ENCODE data around the gene TUBGCP6.
A peak's percentile ranks its signal among the peaks of the same experiment; 100 is the strongest.

Gene TUBGCP6

DNA sequence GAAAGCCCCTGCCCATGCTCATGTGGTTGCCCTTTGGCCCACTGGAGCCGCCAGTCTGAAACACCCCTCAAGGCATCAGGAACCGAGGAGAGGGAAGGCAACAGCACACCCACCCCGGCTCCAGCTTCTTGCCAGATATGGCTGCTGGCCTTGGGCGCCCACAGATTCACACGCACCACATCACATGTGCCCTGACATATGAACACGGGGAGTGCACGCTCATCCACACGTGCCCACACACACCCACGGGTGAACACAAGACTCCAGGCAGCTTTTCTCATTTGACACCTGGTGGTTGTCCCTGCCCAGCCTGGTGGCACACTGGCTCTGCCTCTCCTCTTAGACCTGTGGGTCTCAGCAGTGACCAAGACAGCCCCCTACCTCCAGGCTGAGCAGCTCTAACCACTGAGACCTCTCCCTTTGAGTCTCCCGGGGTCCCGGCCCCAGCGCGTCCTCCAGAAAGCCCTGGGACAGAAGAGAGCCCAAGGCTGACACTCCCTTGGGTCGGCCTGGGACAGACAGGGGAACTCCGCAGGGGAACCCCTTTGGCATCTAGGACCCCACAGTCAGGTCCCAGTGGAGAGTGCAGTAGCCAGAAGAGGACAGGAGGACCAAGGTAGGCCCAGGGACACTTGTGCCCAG, 19.4 kb upstream of the TUBGCP6 start:
- no peak for DNase-seq (ENCODE audit: low read depth in 2 of 2)

DNA sequence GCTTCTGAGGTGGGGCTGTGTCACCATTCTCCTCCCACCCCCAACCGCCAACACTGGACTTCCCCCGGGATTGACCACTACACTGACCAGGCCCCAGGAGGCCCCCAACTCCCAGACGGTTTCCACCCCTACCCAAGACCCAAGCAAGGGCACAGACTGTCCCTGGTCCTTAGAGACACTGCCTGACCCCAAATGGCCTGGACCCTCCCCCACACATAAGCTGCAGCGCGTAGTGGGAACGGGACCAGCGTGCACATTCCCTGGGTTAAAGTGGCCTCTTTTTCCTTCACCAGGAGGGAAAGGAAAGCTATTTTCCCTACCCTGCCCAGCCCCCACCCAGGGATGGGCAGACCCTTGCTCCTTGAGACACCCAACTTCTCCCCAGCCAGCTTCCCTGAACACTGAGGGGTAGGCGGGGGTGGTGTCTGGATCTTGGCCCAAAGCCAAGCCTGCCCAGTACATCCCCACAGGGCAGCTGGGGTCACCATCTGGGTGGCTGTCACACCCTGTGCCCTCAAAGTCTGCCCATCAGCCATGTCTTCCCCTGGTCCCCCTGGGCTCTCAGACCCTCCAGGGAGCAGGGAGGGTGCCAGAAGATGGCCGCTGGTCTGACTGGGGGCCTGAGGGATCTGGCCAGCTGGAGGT, 18.3 kb upstream of the TUBGCP6 start:
- no peak for DNase-seq (ENCODE audit: low read depth in 2 of 2)

GRCh38 chr22:50262460-50262911, 17.7 kb upstream of the TUBGCP6 start:
- no peak for DNase-seq (ENCODE audit: low read depth in 2 of 2)

GRCh38 chr22:50261615-50262459, 17.0 kb upstream of the TUBGCP6 start, which contains the start of gene MAPK12:
Gene MAPK12 (minus strand): TSS chr22:50261683. CDS start chr22:50261509, 174 bp downstream.
- no peak for DNase-seq (ENCODE audit: low read depth in 2 of 2)

- no peak for DNase-seq (ENCODE audit: low read depth in 2 of 2)
Measured at GRCh38 chr22:50260801-50261614, 16.2 kb upstream of the TUBGCP6 start.

GRCh38 chr22:50260434-50260800, 15.6 kb upstream of the TUBGCP6 start:
- no peak for DNase-seq (ENCODE audit: low read depth in 2 of 2)

GRCh38 chr22:50259302-50259701, 14.5 kb upstream of the TUBGCP6 start:
- DNase-seq (ENCODE audit: low read depth in 2 of 2): no peak

DNA sequence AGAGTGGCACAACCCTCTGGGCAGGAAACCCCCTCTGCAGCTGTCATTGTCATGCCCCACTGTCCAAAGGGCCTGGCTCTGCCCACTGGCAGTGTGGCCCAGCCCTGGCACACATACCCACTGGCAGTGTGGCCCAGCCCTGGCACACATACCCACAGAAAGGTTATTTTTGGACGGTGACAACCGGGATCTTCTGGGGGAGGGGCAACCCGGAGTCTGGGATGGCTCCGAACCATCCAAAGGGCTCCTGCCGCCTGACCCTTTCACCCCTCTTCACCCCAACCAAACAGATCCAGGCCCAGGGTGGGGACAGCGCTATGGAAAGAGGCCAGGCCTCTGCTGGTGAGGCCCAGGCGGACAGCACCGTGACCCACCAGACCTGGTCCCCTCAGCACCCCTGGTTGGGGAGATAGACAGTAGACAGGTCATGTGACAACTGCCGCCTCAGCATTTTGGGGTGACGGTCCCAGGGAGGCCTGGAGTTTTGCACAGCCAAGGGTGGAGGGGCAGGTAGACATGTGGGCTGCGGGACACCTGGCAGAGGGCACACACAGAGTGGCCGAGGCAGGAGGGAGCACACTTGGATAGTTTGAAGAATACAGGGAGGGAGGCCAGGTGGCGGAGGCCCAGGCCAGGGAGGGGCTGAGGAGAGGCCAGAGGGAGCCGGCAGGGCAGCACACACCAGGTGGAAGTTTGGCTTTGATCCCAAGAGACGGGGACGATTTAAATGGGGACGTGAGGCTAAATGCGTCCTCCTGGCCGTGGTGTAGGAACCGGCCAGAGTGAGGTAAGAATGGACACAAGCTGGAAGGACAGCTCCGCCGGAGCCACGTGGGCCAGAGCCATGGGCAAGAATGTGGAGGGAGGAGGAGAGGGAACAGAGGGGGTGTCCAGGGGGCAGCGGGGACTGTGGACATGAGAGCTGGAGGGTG, 13.8 kb upstream of the TUBGCP6 start:
- DNase-seq (ENCODE audit: low read depth in 2 of 2): no peak

GRCh38 chr22:50257451-50258360, 12.9 kb upstream of the TUBGCP6 start:
- no peak for DNase-seq (ENCODE audit: low read depth in 2 of 2)

GRCh38 chr22:50257041-50257440, 12.2 kb upstream of the TUBGCP6 start:
- no peak for DNase-seq (ENCODE audit: low read depth in 2 of 2)

DNA sequence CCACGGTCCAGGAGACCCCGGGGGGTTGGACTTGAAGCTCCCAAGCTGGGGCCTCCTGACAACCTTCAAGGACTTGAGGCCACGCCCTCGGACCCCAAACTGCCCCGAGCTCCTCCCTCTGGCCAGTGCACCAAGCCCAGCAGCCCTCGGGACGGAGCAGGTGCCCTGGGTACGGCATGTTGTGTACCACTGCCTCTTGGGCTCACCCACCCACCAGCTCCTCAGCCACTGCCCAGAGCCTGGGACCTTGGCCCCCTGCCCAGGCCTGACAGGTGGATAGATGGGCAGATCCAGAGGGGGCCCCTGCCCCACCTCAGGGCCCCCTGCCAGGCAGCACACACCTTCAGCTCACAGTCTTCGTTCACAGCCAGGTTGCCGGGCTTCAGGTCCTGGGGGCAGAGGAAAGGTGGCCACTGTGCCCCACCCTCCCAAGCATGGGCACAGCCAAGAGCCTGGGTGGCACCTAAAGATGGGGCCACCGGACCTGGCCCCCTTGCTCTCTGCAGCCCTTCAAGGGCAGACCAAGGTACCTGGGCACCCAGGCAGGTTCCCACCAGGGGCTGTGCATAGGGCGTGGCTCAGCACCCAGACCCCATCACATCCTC, 11.5 kb upstream of the TUBGCP6 start:
- no peak for DNase-seq (ENCODE audit: low read depth in 2 of 2)

DNA sequence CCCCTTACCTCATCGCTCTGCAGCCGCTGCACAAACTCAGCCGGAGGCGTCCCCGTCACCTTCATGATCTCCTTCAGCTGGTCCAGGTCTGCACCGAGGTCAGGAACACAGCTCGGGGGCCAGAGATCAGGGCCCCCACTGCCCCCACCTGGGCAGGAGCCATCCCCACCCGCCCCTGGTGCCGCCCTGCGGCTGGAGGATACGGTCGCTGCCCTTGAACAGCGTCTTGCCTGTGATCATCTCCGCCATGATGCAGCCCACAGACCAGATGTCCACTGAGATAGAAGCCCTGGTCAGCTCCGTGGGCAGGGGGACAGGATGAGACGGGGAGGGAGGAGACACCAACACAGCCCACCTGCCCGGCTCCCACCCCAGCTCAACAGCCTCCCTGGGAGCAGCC, 10.8 kb upstream of the TUBGCP6 start:
- DNase-seq (ENCODE audit: low read depth in 2 of 2): no peak

- DNase-seq (ENCODE audit: low read depth in 2 of 2): no peak
Measured at GRCh38 chr22:50255099-50255498, 10.3 kb upstream of the TUBGCP6 start.

- DNase-seq (ENCODE audit: low read depth in 2 of 2): no peak
Measured at GRCh38 chr22:50253941-50254340, 9.1 kb upstream of the TUBGCP6 start.

- no peak for DNase-seq (ENCODE audit: low read depth in 2 of 2)
Measured at GRCh38 chr22:50253046-50253915, 8.5 kb upstream of the TUBGCP6 start.

GRCh38 chr22:50252082-50253045, 7.5 kb upstream of the TUBGCP6 start:
- DNase-seq (ENCODE audit: low read depth in 2 of 2): peak; percentile 45 to 54

DNA sequence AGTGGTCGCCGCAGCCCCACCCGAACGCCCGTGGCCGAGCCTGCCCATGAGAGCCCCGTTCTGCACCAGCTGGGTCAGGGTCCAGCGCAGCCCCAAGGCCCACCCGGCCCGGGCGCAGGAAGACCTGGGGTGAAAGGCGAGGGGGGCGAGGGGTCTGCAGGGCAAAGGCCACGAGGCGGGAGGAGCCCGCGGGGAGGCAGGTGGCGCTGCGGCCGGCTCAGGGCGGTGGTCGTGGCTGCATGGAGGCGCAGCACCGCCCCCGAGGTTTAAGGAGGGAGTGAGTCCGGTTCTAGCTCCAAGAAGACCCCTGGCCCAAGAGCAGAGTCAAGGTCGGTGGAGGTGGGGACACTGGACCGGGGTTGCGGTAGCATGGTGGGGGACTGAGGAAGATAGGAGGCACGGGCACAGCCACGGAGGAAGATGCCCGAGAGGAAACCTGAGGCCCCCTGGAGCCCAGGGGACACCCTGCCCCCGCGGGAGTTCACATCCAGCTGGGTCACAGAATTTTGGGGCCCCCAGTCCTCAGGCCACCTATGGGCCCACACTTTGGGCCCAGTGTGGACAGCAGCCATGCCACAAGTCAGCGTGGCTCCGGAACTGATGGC, 6.8 kb upstream of the TUBGCP6 start:
- no peak for DNase-seq (ENCODE audit: low read depth in 2 of 2)

Measured in stimulated activated CD8-positive, alpha-beta memory T cell treated with anti-CD3 and anti-CD28 coated beads, Interleukin-15, amount 100 ng/mL, for 4 hours (primary cell).